DOHH2 (cell line): ENCODE results near the gene FLVCR1.

Experiments
- H3F3A ChIP-seq: fragments of 200-600 bp; sonication (generic), shearing (Covaris generic); 2 replicates; pipeline ENCODE4 v1.6.0; 2016; ENCODE audit warnings: antibody characterized with exemption, mild to moderate bottlenecking; ENCODE audit not compliant: control insufficient read depth, insufficient read depth
- H3K27ac ChIP-seq: fragments of 200-600 bp; sonication (generic); 2 replicates; pipeline ENCODE4 v1.5.1; 2014; ENCODE audit warnings: low read depth, mild to moderate bottlenecking, low read length, moderate library complexity
- H3K27me3 ChIP-seq: fragments of 200-600 bp; sonication (generic); 2 replicates; pipeline ENCODE4 v1.6.1; 2014; ENCODE audit warnings: mild to moderate bottlenecking, low read length, mixed read lengths; ENCODE audit not compliant: control insufficient read depth
- H3K36me3 ChIP-seq: fragments of 200-600 bp; sonication (generic); 2 replicates; pipeline ENCODE4 v1.6.1; 2014; ENCODE audit warnings: mild to moderate bottlenecking, low read length, moderate library complexity, mixed read lengths; ENCODE audit not compliant: control insufficient read depth
- H3K4me1 ChIP-seq: fragments of 200-600 bp; sonication (generic); 2 replicates; pipeline ENCODE4 v1.6.1; 2014; ENCODE audit warnings: mild to moderate bottlenecking, low read length, mixed read lengths; ENCODE audit not compliant: control insufficient read depth
- H3K4me2 ChIP-seq: fragments of 200-600 bp; sonication (generic); 2 replicates; pipeline ENCODE4 v1.6.0; 2014; ENCODE audit warnings: mild to moderate bottlenecking, low read length, moderate library complexity
- H3K4me3 ChIP-seq: fragments of 200-600 bp; sonication (generic); 2 replicates; pipeline ENCODE4 v1.5.1; 2014; ENCODE audit warnings: mild to moderate bottlenecking, low read length, mixed read lengths
- H3K79me2 ChIP-seq: fragments of 200-600 bp; sonication (generic); 2 replicates; pipeline ENCODE4 v1.6.1; 2014; ENCODE audit warnings: mild to moderate bottlenecking, low read length, mixed read lengths; ENCODE audit not compliant: control insufficient read depth
- H3K9me2 ChIP-seq: fragments of 200-600 bp; sonication (generic); replicated peaks from 2 replicates; pipeline ENCODE4 v1.6.1; 2014; ENCODE audit warnings: mild to moderate bottlenecking, low read length, mixed read lengths; ENCODE audit not compliant: control insufficient read depth
- H3K9me3 ChIP-seq: fragments of 200-600 bp; sonication (generic); 2 replicates; pipeline ENCODE4 v1.6.1; 2014; ENCODE audit warnings: antibody characterized with exemption, low read length, mixed read lengths; ENCODE audit not compliant: control insufficient read depth, insufficient read depth
- H4K20me1 ChIP-seq: fragments of 200-600 bp; sonication (generic); 2 replicates; pipeline ENCODE4 v1.6.0; 2014; ENCODE audit warnings: low read depth, mild to moderate bottlenecking, antibody characterized with exemption, low read length, moderate library complexity; ENCODE audit not compliant: control insufficient read depth, insufficient read depth
- EZH2phosphoT487 ChIP-seq: fragments of 200-600 bp; sonication (generic); IDR thresholded peaks from 2 replicates; pipeline ENCODE4 v1.6.1; 2017; ENCODE audit warnings: borderline replicate concordance, mild to moderate bottlenecking, antibody characterized with exemption, low read length, moderate library complexity, mixed read lengths
- TF ChIP-seq, protein P1 (sequence below): fragments of 200-600 bp; sonication (generic); IDR thresholded peaks from one replicate; pipeline ENCODE4 v1.5.1; 2014; ENCODE audit warnings: antibody characterized with exemption, mild to moderate bottlenecking, low read depth, low read length; ENCODE audit not compliant: poor library complexity, severe bottlenecking

Gene FLVCR1

DNA sequence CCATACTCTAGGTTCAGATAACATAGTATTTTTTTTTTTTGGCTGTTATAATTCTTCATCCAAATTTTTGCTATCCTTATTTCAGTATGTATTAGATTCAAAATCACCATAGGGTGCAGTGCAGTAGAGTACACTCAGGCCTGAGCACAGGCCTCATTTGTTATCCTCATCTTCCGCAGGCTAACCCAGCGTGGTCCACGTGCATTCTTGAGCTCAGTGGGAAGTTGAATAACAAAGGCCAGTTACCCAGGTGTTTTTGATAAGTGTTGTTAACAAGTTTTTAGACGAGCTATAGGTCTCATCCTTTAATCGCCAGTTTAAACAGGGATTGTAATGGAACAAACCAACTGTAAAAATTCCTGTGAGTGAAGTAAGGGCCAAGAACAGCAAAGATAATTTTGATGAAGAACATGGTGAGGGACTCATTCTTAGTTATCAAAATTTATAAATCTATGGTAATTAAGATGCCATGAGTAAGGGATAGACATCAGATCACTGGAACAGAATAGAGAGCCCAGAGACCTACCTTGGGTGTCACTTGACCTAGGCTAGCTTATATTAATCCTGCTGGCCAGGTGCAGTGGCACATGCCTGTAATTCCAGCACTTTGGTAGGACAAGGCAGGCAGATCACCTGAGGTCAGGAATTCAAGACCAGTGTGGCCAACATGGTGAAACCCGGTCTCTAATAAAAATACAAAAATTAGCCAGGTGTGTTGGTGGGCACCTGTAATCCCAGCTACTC, 22.0 kb downstream of the FLVCR1 start:
- no peak for TF ChIP-seq EZH2phosphoT487
- TF ChIP-seq, protein P1, sequence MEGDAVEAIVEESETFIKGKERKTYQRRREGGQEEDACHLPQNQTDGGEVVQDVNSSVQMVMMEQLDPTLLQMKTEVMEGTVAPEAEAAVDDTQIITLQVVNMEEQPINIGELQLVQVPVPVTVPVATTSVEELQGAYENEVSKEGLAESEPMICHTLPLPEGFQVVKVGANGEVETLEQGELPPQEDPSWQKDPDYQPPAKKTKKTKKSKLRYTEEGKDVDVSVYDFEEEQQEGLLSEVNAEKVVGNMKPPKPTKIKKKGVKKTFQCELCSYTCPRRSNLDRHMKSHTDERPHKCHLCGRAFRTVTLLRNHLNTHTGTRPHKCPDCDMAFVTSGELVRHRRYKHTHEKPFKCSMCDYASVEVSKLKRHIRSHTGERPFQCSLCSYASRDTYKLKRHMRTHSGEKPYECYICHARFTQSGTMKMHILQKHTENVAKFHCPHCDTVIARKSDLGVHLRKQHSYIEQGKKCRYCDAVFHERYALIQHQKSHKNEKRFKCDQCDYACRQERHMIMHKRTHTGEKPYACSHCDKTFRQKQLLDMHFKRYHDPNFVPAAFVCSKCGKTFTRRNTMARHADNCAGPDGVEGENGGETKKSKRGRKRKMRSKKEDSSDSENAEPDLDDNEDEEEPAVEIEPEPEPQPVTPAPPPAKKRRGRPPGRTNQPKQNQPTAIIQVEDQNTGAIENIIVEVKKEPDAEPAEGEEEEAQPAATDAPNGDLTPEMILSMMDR: no peak
- Histone ChIP-seq H3F3A (no peaks in the 10 kb centered on the region), H4K20me1 (no peaks in the 10 kb centered on the region), H3K4me3 (no peak overlapping the region), H3K27me3 (no peaks in the 10 kb centered on the region), H3K4me1 (no peaks in the 10 kb centered on the region), H3K79me2 (no peaks in the 10 kb centered on the region), H3K9me2 (no peaks in the 10 kb centered on the region), H3K4me2 (no peak overlapping the region), H3K27ac (no peak overlapping the region), H3K36me3 (peaks cover 56% of the 10 kb centered on the region), H3K9me3 (no peaks in the 10 kb centered on the region)

DNA sequence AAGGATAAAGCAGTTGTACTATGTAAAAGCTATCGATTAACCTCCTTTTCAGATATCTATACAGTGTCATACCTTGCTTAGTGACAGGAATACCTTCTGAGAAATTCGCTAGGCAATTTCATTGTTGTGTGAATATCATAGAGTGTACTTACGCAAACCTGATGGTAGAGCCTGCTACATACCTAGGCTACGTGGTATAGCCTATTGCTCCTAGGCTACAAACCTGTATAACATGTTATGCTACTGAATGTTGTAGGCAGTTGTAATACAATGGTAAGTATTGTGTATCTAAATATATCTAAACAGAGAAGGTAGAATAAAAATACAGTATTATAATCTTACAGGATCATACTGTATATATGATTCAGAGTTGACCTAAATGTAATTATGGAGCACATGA, 26.5 kb downstream of the FLVCR1 start:
- Histone ChIP-seq H3K36me3 (peaks cover 68% of the 10 kb centered on the region), H3K79me2 (no peaks in the 10 kb centered on the region), H3K4me3 (no peak overlapping the region), H3K9me3 (no peaks in the 10 kb centered on the region), H4K20me1 (no peaks in the 10 kb centered on the region), H3K27ac (no peak overlapping the region), H3F3A (no peaks in the 10 kb centered on the region), H3K4me2 (no peak overlapping the region), H3K27me3 (no peaks in the 10 kb centered on the region), H3K4me1 (no peaks in the 10 kb centered on the region), H3K9me2 (no peaks in the 10 kb centered on the region)
- TF ChIP-seq, protein P1: no peak
- TF ChIP-seq EZH2phosphoT487: no peak

DNA sequence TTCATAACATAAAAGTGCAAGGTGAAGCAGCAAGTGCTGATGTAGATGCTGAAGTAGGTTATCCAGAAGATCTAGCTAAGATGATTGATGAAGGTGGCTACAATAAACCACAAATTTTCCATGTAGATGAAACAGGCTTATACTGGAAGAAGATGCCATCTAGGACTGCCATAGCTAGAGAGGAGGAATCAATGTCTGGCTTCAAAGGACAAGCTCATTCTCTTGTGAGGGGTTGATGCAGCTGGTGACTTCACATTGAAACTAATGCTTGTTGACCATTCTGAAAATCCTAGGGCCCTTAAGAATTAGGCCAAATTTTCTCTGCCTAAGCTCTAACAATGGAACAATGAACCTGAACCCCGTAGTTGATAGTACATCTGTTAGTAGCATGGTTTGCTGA, 34.0 kb downstream of the FLVCR1 start:
- no peaks in the 10 kb centered on the region for H3K27me3 ChIP-seq
- no peaks in the 10 kb centered on the region for H4K20me1 ChIP-seq
- peaks cover 82% of the 10 kb centered on the region for H3K36me3 ChIP-seq
- H3K9me3 ChIP-seq: no peaks in the 10 kb centered on the region
- no peak overlapping the region for H3K4me2 ChIP-seq
- no peak overlapping the region for H3K4me3 ChIP-seq
- no peaks in the 10 kb centered on the region for H3K4me1 ChIP-seq
- no peaks in the 10 kb centered on the region for H3K9me2 ChIP-seq
- TF ChIP-seq, protein P1: no peak
- TF ChIP-seq EZH2phosphoT487: no peak
- H3K27ac ChIP-seq: no peak overlapping the region
- no peaks in the 10 kb centered on the region for H3F3A ChIP-seq
- no peaks in the 10 kb centered on the region for H3K79me2 ChIP-seq
